GM12892 (cell line): ENCODE measurements around the gene THADA.

Experiments
- POLR2A ChIP-seq: IDR thresholded peaks from 2 replicates; pipeline ENCODE4 v1.6.1; 2011; ENCODE audit warnings: low read depth, low read length, control low read depth
- POLR2AphosphoS5 ChIP-seq: IDR thresholded peaks from 2 replicates; pipeline ENCODE4 v1.6.1; 2011; ENCODE audit warnings: low read depth, low read length, control low read depth

- TF ChIP-seq POLR2A (no peak), POLR2AphosphoS5 (no peak)
Observed at GRCh38 chr2:43326101-43326825, 269.6 kb downstream of the THADA start.
